ENCODE measurements around the gene MYLK2. TPM values are rescaled to one million over a fixed set of nuclear protein-coding genes. Genes with fewer than 3 reads are reported as not detected.

Gene MYLK2
- polyA plus RNA-seq, 1 donor (not counting 4 experiments of a cell fraction or from before 2014, with no cell fraction given): 0.05 TPM

GRCh38 chr20:31866221-31866620 lies 47.1 kb downstream of the MYLK2 start:
- H3K27ac ChIP-seq (ENCODE audit: control insufficient read depth, insufficient read depth, low read length): no peak overlapping the region
- H3K36me3 ChIP-seq (ENCODE audit: control insufficient read depth in 2 of 2, extremely low read depth in 1 of 2, insufficient read depth in 2 of 2, low read length in 2 of 2): no peaks in the 10 kb centered on the region
- H3K9ac ChIP-seq (ENCODE audit: control insufficient read depth, extremely low read depth, insufficient read depth, low read length): no peak overlapping the region
- peaks cover 48% of the 10 kb centered on the region for H3K27me3 ChIP-seq (ENCODE audit: control insufficient read depth, extremely low read depth, insufficient read depth, low read length)
- peaks cover 2% of the 10 kb centered on the region for H3K4me1 ChIP-seq (ENCODE audit: control insufficient read depth, extremely low read depth, insufficient read depth, low read length)
- TF ChIP-seq CTCF (optimal IDR thresholded peaks at IDR 0.05 in 1 of 3, IDR thresholded peaks at IDR 0.05 in 1 of 3, conservative IDR thresholded peaks at IDR 0.05 in 1 of 3; ENCODE audit: extremely low read depth in 1 of 3, insufficient read depth in 2 of 3, low read length in 3 of 3): no peak
- H2AFZ ChIP-seq (ENCODE audit: control insufficient read depth, low read length): no peak overlapping the region
- dilution Hi-C loops (cut with MboI; ENCODE audit: extremely low pct_ligation_motif_present, low sequenced_read_pairs): no loop called here
- no peaks in the 10 kb centered on the region for H3K9me1 ChIP-seq (ENCODE audit: control insufficient read depth, extremely low read depth, insufficient read depth, low read length)
- no peaks in the 10 kb centered on the region for H3K9me3 ChIP-seq (ENCODE audit: control insufficient read depth, low read depth, low read length)
- H3K4me3 ChIP-seq (ENCODE audit: control insufficient read depth in 2 of 3, extremely low read depth in 1 of 3, insufficient read depth in 2 of 3, low read depth in 1 of 3, low read length in 3 of 3): no peak overlapping the region
- no peak overlapping the region for H3K4me2 ChIP-seq (ENCODE audit: control insufficient read depth, extremely low read depth, insufficient read depth, low read depth, low read length)
- no peaks in the 10 kb centered on the region for H4K20me1 ChIP-seq (ENCODE audit: control insufficient read depth, extremely low read depth, insufficient read depth, low read length)
- DNase-seq (ENCODE audit: low read depth, low spot score) (no peak), FAIRE-seq (no peak)
- no peaks in the 10 kb centered on the region for H3K79me2 ChIP-seq (ENCODE audit: control insufficient read depth, insufficient read depth, low read length)

- Histone ChIP-seq H3K27ac (ENCODE audit: control insufficient read depth, insufficient read depth, low read length) (no peak overlapping the region), H2AFZ (ENCODE audit: control insufficient read depth, low read length) (no peak overlapping the region), H3K36me3 (ENCODE audit: control insufficient read depth in 2 of 2, extremely low read depth in 1 of 2, insufficient read depth in 2 of 2, low read length in 2 of 2) (no peaks in the 10 kb centered on the region), H3K4me1 (ENCODE audit: control insufficient read depth, extremely low read depth, insufficient read depth, low read length) (no peaks in the 10 kb centered on the region), H3K9me1 (ENCODE audit: control insufficient read depth, extremely low read depth, insufficient read depth, low read length) (no peaks in the 10 kb centered on the region), H3K4me3 (ENCODE audit: control insufficient read depth in 2 of 3, extremely low read depth in 1 of 3, insufficient read depth in 2 of 3, low read depth in 1 of 3, low read length in 3 of 3) (no peak overlapping the region), H3K9me3 (ENCODE audit: control insufficient read depth, low read depth, low read length) (no peaks in the 10 kb centered on the region), H3K4me2 (ENCODE audit: control insufficient read depth, extremely low read depth, insufficient read depth, low read depth, low read length) (no peak overlapping the region), H3K79me2 (ENCODE audit: control insufficient read depth, insufficient read depth, low read length) (no peaks in the 10 kb centered on the region), H4K20me1 (ENCODE audit: control insufficient read depth, extremely low read depth, insufficient read depth, low read length) (no peaks in the 10 kb centered on the region), H3K9ac (ENCODE audit: control insufficient read depth, extremely low read depth, insufficient read depth, low read length) (no peak overlapping the region), H3K27me3 (ENCODE audit: control insufficient read depth, extremely low read depth, insufficient read depth, low read length) (peaks cover 51% of the 10 kb centered on the region)
- FAIRE-seq (no peak), DNase-seq (ENCODE audit: low read depth, low spot score) (no peak)
- dilution Hi-C loops (cut with MboI; ENCODE audit: extremely low pct_ligation_motif_present, low sequenced_read_pairs): no loop called here
- no peak for TF ChIP-seq CTCF (optimal IDR thresholded peaks at IDR 0.05 in 1 of 3, IDR thresholded peaks at IDR 0.05 in 1 of 3, conservative IDR thresholded peaks at IDR 0.05 in 1 of 3; ENCODE audit: extremely low read depth in 1 of 3, insufficient read depth in 2 of 3, low read length in 3 of 3)
These were observed 49.9 kb downstream of the MYLK2 start for GRCh38 chr20:31868853-31869672.

Data from keratinocyte (primary cell).